Thymus (tissue), 11 donors: Measurements from ENCODE around the gene PPP4C. TPM values are rescaled to one million over a fixed set of nuclear protein-coding genes. Genes with fewer than 3 reads are reported as not detected.
A peak's percentile ranks its signal among the peaks of the same experiment; 100 is the strongest.
"Not testable (repeated sequence)": the region's sequence is repeated elsewhere in the genome, so short reads cannot be mapped to it uniquely, and the experiment has no call there.

Experiments
- DNase-seq, 9 donors: peaks; one replicate each; pipeline ENCODE4 v3.0.0-alpha.2; 2013; ENCODE audit warnings: low spot score in 9 of 9, low read depth in 6 of 9, missing footprints in 1 of 9
- H3K27ac ChIP-seq, 2 donors: one replicate each; pipeline ENCODE4 v1.5.1; 2013; ENCODE audit warnings: control low read depth in 1 of 2, low read depth in 1 of 2, low read length in 1 of 2, mild to moderate bottlenecking in 1 of 2, moderate library complexity in 1 of 2
- H3K27me3 ChIP-seq, 2 donors: one replicate each; pipeline ENCODE4 v1.5.1; 2013; ENCODE audit warnings: low read length in 1 of 2; ENCODE audit not compliant: control insufficient read depth in 2 of 2, insufficient read depth in 1 of 2
- H3K36me3 ChIP-seq, 2 donors: one replicate each; pipeline ENCODE4 v1.5.1; 2013; ENCODE audit warnings: low read length in 1 of 2, mild to moderate bottlenecking in 1 of 2, moderate library complexity in 1 of 2; ENCODE audit not compliant: control insufficient read depth in 2 of 2, insufficient read depth in 2 of 2
- H3K4me1 ChIP-seq, 2 donors: one replicate each; pipeline ENCODE4 v1.5.1; 2013; ENCODE audit warnings: low read length in 2 of 2; ENCODE audit not compliant: control insufficient read depth in 2 of 2, insufficient read depth in 2 of 2
- H3K4me3 ChIP-seq, 2 donors: one replicate each; pipeline ENCODE4 v1.5.1; 2013; ENCODE audit warnings: low read length in 2 of 2, control low read depth in 1 of 2, mild to moderate bottlenecking in 1 of 2
- H3K9me3 ChIP-seq, 2 donors: one replicate each; pipeline ENCODE4 v1.5.1; 2013; ENCODE audit warnings: low read length in 1 of 2, mild to moderate bottlenecking in 1 of 2; ENCODE audit not compliant: control insufficient read depth in 2 of 2, insufficient read depth in 1 of 2
- WGBS: extraction: QIAGEN DNeasy Blood & Tissue Kit; methylation state at CpG from one replicate; pipeline ENCODE4 v1.1.7; 2013; 5-methylcytosine and 5-hydroxymethylcytosine counted together
- polyA plus RNA-seq: library from polyadenylated mRNA; stranded (reverse); fragments of 200-250 nt; gene quantifications from one replicate; pipeline ENCODE4 v1.2.3, GENCODE V29; 2013
- total RNA-seq: library from RNA; stranded (reverse); fragments of 120-200 nt; gene quantifications from one replicate; pipeline ENCODE4 v1.2.4, GENCODE V29; 2013
- donor health status: healthy.

The PPP4C gene
- total and polyA plus RNA-seq, 2 donors: 87.3 to 106 TPM

DNA sequence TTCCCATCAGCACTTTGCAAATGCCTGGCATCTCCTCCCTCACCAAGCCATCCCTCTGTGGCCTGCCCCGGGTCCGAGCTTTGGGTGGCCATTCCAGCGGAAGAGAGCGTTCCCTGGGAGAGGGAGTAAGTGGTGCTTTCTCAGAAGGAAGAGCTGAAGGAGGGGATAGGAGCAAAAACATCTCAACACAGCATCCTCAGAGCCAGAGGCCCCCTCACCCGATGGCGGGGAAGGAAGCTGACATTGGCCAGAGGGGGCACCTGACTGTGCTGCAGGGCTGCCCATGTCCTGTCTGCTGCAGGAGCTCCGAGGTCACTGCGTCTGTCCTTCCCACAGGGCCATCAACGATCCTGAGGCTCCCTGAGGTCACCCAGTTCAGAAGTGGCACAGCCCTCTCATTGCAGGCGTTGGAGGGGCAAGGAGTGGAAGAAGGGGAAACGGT is 44.3 kb upstream of the PPP4C start:
- no peak overlapping the region for H3K4me3 ChIP-seq
- 28% methylated on average over 11 of the region's 11 CpGs for WGBS
- H3K4me1 ChIP-seq: peaks cover 0 to 10% of the 10 kb centered on the region in 2 donors
- H3K9me3 ChIP-seq: peaks cover 0 to 10% of the 10 kb centered on the region in 2 donors
- H3K27me3 ChIP-seq: peaks cover 37 to 76% of the 10 kb centered on the region in 2 donors
- peaks cover 0 to 2% of the 10 kb centered on the region in 2 donors for H3K36me3 ChIP-seq
- no peak overlapping the region for H3K27ac ChIP-seq
- DNase-seq: no peak

GRCh38 chr16:30032083-30032819 is 43.5 kb upstream of the PPP4C start:
- H3K4me1 ChIP-seq: peaks cover 0 to 10% of the 10 kb centered on the region in 2 donors
- H3K4me3 ChIP-seq: no peak overlapping the region
- DNase-seq: peak in 7 of 9 donors; percentile 49 to 82 (median 59)
- WGBS: 37% methylated on average over 12 of the region's 12 CpGs
- peaks cover 37 to 69% of the 10 kb centered on the region in 2 donors for H3K27me3 ChIP-seq
- peaks cover 0 to 10% of the 10 kb centered on the region in 2 donors for H3K9me3 ChIP-seq
- H3K36me3 ChIP-seq: peaks cover 0 to 2% of the 10 kb centered on the region in 2 donors
- no peak overlapping the region for H3K27ac ChIP-seq

- H3K27ac ChIP-seq: no peak overlapping the region
- no peak for DNase-seq
- peaks cover 0 to 2% of the 10 kb centered on the region in 2 donors for H3K36me3 ChIP-seq
- no peak overlapping the region for H3K4me3 ChIP-seq
- H3K4me1 ChIP-seq: peaks cover 0 to 10% of the 10 kb centered on the region in 2 donors
- 85% methylated on average over 7 of the region's 7 CpGs for WGBS
- peaks cover 0 to 6% of the 10 kb centered on the region in 2 donors for H3K9me3 ChIP-seq
- peaks cover 32 to 59% of the 10 kb centered on the region in 2 donors for H3K27me3 ChIP-seq
These were observed 42.5 kb upstream of the PPP4C start for GRCh38 chr16:30033270-30033669.

- H3K36me3 ChIP-seq: no peaks in the 10 kb centered on the region
- WGBS: 30% methylated on average over 5 of the region's 5 CpGs
- H3K4me1 ChIP-seq: no peaks in the 10 kb centered on the region
- no peaks in the 10 kb centered on the region for H3K9me3 ChIP-seq
- H3K4me3 ChIP-seq: no peak overlapping the region
- peaks cover 0 to 9% of the 10 kb centered on the region in 2 donors for H3K27me3 ChIP-seq
- no peak overlapping the region for H3K27ac ChIP-seq
- DNase-seq: no peak
These were observed 35.6 kb upstream of the PPP4C start for GRCh38 chr16:30040221-30040620.

DNA sequence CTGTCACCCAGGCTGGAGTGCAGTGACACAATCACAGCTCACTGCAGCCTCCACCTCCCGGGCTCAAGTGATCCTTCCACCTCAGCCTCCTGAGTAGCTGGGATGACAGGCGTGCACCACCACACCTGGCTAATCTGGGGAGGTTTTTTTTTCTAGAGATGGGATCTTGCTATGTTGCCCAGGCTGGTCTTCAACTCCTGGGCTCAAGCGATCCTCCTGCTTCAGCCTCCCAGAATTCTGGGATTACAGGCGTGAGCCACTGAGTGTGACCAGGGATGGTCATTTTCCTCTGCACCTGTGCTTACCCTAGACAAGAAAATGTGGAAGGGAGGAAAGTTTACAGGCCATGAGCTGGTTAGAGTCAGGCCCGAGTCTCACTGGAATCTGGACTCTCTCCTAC is 35.1 kb upstream of the PPP4C start:
- H3K27me3 ChIP-seq, H3K36me3 ChIP-seq, H3K27ac ChIP-seq, H3K4me1 ChIP-seq, H3K9me3 ChIP-seq, DNase-seq, H3K4me3 ChIP-seq: not testable (repeated sequence)
- 96% methylated on average over 5 of the region's 5 CpGs for WGBS

DNA sequence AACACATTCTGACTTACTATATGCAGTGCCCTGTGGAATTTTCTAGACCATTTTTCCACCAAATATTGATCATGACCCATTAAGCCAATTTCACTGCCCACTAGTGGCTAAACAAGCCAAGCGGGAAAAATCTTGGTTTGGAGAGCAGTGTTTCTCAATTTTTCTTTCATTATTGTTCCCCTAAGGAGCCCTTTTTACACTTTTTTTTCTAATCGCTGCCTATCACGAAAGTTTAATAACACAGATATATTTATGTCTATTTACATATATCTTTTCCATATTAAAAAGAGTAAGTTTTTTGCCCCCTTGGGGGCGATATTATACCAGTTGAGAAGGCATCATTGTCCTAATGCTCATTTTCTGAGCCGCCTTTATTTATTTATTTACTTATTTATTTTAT is 34.0 kb upstream of the PPP4C start:
- Histone ChIP-seq H3K36me3 (no peaks in the 10 kb centered on the region), H3K4me1 (no peaks in the 10 kb centered on the region), H3K4me3 (no peak overlapping the region), H3K27ac (no peak overlapping the region), H3K9me3 (peaks cover 0 to 5% of the 10 kb centered on the region in 2 donors), H3K27me3 (no peaks in the 10 kb centered on the region)
- WGBS: 41% methylated on average over 5 of the region's 5 CpGs
- peak in 1 of 9 donors; percentile 49 for DNase-seq

DNA sequence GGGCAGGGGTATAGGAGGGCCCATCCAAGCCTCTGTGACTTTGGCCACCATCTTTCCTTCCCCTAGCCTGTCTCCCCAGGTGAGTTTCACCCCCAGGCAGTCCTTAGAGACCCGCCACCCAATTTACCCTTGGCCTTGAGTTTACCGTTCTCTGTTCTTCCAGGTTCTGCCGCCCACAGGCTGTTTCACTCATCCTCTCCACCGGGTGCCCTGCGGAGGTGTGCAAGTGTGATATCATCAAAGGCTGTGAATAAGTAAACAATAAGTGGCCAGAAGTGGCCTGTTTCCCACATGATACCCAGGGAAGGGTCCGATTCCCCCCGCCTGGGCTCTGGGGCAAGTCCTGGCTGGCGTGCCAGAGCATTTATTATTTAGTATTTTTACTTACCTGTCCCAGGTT is 29.6 kb upstream of the PPP4C start:
- Histone ChIP-seq H3K4me1 (no peaks in the 10 kb centered on the region), H3K9me3 (peaks cover 0 to 5% of the 10 kb centered on the region in 2 donors), H3K27ac (no peak overlapping the region), H3K36me3 (no peaks in the 10 kb centered on the region), H3K27me3 (no peaks in the 10 kb centered on the region), H3K4me3 (no peak overlapping the region)
- 90% methylated on average over 8 of the region's 8 CpGs for WGBS
- no peak for DNase-seq

DNA sequence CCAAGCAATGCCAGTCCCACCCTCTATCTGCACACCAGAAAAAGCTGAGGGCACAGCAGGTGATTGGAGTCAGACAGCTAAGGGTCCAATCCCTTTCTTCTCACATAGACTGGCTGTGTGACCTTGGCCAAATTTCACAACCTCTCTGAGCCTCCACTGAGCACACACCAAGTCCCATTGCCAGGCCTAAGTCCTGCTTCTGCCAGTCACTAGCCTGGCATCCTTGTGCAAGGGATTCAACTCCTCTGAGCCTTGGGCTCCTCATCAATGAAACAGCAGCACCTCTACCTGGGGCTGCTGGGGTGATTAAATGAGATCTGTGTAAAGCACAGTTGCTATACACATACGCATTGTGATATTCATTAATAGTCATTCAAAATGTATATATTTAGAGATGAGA is 29.2 kb upstream of the PPP4C start:
- H3K4me3 ChIP-seq: no peak overlapping the region
- peaks cover 0 to 5% of the 10 kb centered on the region in 2 donors for H3K9me3 ChIP-seq
- H3K27me3 ChIP-seq: no peaks in the 10 kb centered on the region
- 100% methylated on average over 1 of the region's 1 CpG for WGBS
- peaks cover 0 to 2% of the 10 kb centered on the region in 2 donors for H3K4me1 ChIP-seq
- no peak for DNase-seq
- H3K27ac ChIP-seq: no peak overlapping the region
- no peaks in the 10 kb centered on the region for H3K36me3 ChIP-seq

GRCh38 chr16:30049871-30050270 is 25.9 kb upstream of the PPP4C start:
- Histone ChIP-seq H3K4me1 (peaks cover 7 to 26% of the 10 kb centered on the region in 2 donors), H3K4me3 (no peak overlapping the region), H3K27ac (no peak overlapping the region), H3K36me3 (no peaks in the 10 kb centered on the region), H3K9me3 (peaks cover 0 to 5% of the 10 kb centered on the region in 2 donors), H3K27me3 (no peaks in the 10 kb centered on the region)
- WGBS: 98% methylated on average over 8 of the region's 8 CpGs
- DNase-seq: no peak
